ENCODE measurements around the gene DNAAF3.
A peak's percentile ranks its signal among the peaks of the same experiment; 100 is the strongest.

DNA sequence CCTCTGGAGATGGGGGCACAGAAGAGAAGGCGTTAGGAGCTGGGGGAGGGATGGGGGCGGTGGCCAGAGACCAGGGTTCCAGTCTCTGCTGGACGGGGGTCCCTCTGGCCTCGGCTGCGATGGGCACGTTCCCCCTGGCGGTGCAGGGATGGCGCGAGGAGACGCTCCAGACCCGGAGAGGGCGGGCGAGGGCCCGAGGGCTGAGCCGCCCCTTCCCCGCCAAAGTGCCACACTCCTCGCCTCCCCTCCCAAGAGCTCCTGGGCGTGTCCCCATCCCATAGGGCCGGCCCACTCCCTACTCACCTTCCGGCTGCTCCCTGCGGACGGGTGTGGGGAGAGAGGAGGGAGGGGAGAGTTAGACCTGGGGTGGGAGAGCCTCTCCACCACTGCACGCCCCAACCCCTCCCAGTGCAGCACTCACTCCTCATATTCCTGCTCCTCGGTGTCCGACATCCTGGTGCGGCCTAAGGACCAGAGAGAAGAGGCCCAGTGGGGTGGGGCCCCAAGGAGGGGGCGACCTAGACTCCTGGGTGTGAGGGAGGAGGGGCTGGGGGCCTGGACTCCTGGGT is 19.6 kb downstream of the DNAAF3 start:
- TF ChIP-seq POLR2AphosphoS5 (IDR thresholded peaks at IDR 0.05; ENCODE audit: borderline replicate concordance, low read depth, low read length) (peak; percentile 57), EZH2 (IDR thresholded peaks at IDR 0.05) (no peak), FOXP2 (optimal IDR thresholded peaks at IDR 0.05; ENCODE audit: control extremely low read depth, extremely low read length, insufficient read depth) (no peak)

Data from SK-N-MC (cell line).